SHP77 treated with DMSO at 0.1 percent for 48 hours (cell line): Measurements from ENCODE around the gene GLB1L2.

ENCODE experiments used
- DNase-seq: peaks from one replicate; lab custom pipeline; 2025; lab: John Stamatoyannopoulos, UW

GLB1L2 gene

GRCh38 chr11:134386945-134387344, 55.2 kb downstream of the GLB1L2 start:
- no peak for DNase-seq

GRCh38 chr11:134387501-134387900, 55.7 kb downstream of the GLB1L2 start:
- no peak for DNase-seq

- no peak for DNase-seq
Measured at GRCh38 chr11:134388590-134388989, 56.8 kb downstream of the GLB1L2 start.

GRCh38 chr11:134389464-134390180, 57.8 kb downstream of the GLB1L2 start:
- no peak for DNase-seq

- DNase-seq = no peak
Measured at GRCh38 chr11:134390706-134391569, 59.1 kb downstream of the GLB1L2 start.

GRCh38 chr11:134391656-134392055, 59.9 kb downstream of the GLB1L2 start:
- no peak for DNase-seq

- DNase-seq = no peak
Measured at GRCh38 chr11:134392953-134393615, 61.3 kb downstream of the GLB1L2 start.

- no peak for DNase-seq
Measured at GRCh38 chr11:134393638-134394037, 61.9 kb downstream of the GLB1L2 start.

GRCh38 chr11:134394311-134394710, 62.5 kb downstream of the GLB1L2 start:
- DNase-seq = no peak

- no peak for DNase-seq
Measured at GRCh38 chr11:134395002-134395401, 63.2 kb downstream of the GLB1L2 start.

GRCh38 chr11:134397304-134398078, 65.7 kb downstream of the GLB1L2 start:
- DNase-seq = no peak

GRCh38 chr11:134398079-134398444, 66.3 kb downstream of the GLB1L2 start:
- DNase-seq = no peak

- DNase-seq = no peak
Measured at GRCh38 chr11:134398644-134399292, 67.0 kb downstream of the GLB1L2 start.

GRCh38 chr11:134399293-134399654, 67.5 kb downstream of the GLB1L2 start:
- no peak for DNase-seq

- DNase-seq = no peak
Measured at GRCh38 chr11:134399996-134400395, 68.2 kb downstream of the GLB1L2 start.

- no peak for DNase-seq
Measured at GRCh38 chr11:134401825-134402809, 70.3 kb downstream of the GLB1L2 start.

GRCh38 chr11:134402910-134403309, 71.1 kb downstream of the GLB1L2 start:
- DNase-seq = no peak

- no peak for DNase-seq
Measured at GRCh38 chr11:134404575-134405341, 73.0 kb downstream of the GLB1L2 start.

- no peak for DNase-seq
Measured at GRCh38 chr11:134405436-134405835, 73.6 kb downstream of the GLB1L2 start.

- DNase-seq = no peak
Measured at GRCh38 chr11:134405841-134406240, 74.1 kb downstream of the GLB1L2 start.
